K562 (cell line): ENCODE data around the gene GPR107. TPM values are rescaled to one million over a fixed set of nuclear protein-coding genes. Genes with fewer than 3 reads are reported as not detected.

Experiments
- C11orf30 ChIP-seq: fragments of 450-650 bp; IDR thresholded peaks from 2 replicates; pipeline ENCODE4 v1.6.1; 2016; ENCODE audit warnings: low read depth, mild to moderate bottlenecking
- ERF ChIP-seq: fragments of 450-650 bp; formaldehyde crosslinking; IDR thresholded peaks from 2 replicates; pipeline ENCODE4 v1.4.0; 2020; ENCODE audit warnings: mild to moderate bottlenecking, mixed read lengths
- HCFC1 ChIP-seq: IDR thresholded peaks from 2 replicates; pipeline ENCODE4 v1.6.1; 2012; ENCODE audit warnings: low read depth, low read length, improper control_type of control experiment
- HDAC1 ChIP-seq, 2 experiments: fragments of 450-650 bp; IDR thresholded peaks; 2 replicates each; pipeline ENCODE4 v1.6.1; 2016 to 2017; ENCODE audit warnings: inconsistent platforms in 1 of 2, mild to moderate bottlenecking in 1 of 2, moderate library complexity in 1 of 2
- KLF10 ChIP-seq: fragments of 250-450 bp; sonication (Bioruptor Pico); IDR thresholded peaks from 2 replicates; pipeline ENCODE4 v1.6.1; 2021; ENCODE audit warnings: matching md5 sums
- MCM2 ChIP-seq: fragments of 450-650 bp; IDR thresholded peaks from 2 replicates; pipeline ENCODE4 v1.6.1; 2017; ENCODE audit warnings: low read depth, mild to moderate bottlenecking
- MIER1 ChIP-seq: fragments of 450-650 bp; IDR thresholded peaks from 2 replicates; pipeline ENCODE4 v1.6.1; 2016; ENCODE audit warnings: antibody characterized with exemption, mild to moderate bottlenecking, low read depth
- RERE ChIP-seq: sonication (generic); formaldehyde crosslinking; IDR thresholded peaks from 2 replicates; pipeline ENCODE4 v1.8.0; 2023; ENCODE audit warnings: missing genetic modification reagents, mild to moderate bottlenecking, borderline replicate concordance
- SRSF7 ChIP-seq: fragments of 200-400 bp; formaldehyde crosslinking; optimal IDR thresholded peaks from 2 replicates; pipeline ENCODE3; 2017; ENCODE audit warnings: mild to moderate bottlenecking, low read depth, low read length
- TCF7L2 ChIP-seq: fragments of 150-350 bp; IDR thresholded peaks from 2 replicates; pipeline ENCODE4 v1.6.1; 2016; ENCODE audit warnings: low read depth, mild to moderate bottlenecking, low read length, moderate library complexity
- TEAD2 ChIP-seq: fragments of 450-650 bp; IDR thresholded peaks from 2 replicates; pipeline ENCODE4 v1.6.1; 2016; ENCODE audit warnings: missing genetic modification characterization, control low read depth, missing compliant biosample characterization
- XRCC5 ChIP-seq: fragments of 200-400 bp; formaldehyde crosslinking; IDR thresholded peaks from 2 replicates; pipeline ENCODE4 v1.6.1; 2017; ENCODE audit warnings: low read depth, mild to moderate bottlenecking, low read length
- YY1 ChIP-seq, 3 experiments: IDR thresholded peaks; 2 replicates each; pipeline ENCODE4 v1.6.1; 2011; ENCODE audit warnings: low read length in 2 of 3, mild to moderate bottlenecking in 2 of 3, moderate library complexity in 2 of 3, borderline replicate concordance in 1 of 3, control low read depth in 1 of 3, low read depth in 1 of 3; ENCODE audit not compliant: insufficient read depth in 3 of 3, insufficient replicate concordance in 2 of 3, control insufficient read depth in 1 of 3, insufficient read length in 1 of 3; ENCODE audit errors: extremely low read depth in 1 of 3
- polyA plus RNA-seq, 8 experiments: library from polyadenylated mRNA; depleted of rRNA in 4 of 8; stranded (reverse) in 5 of 8; unstranded in 3 of 8; fragments of >200 nt; fragmentation: Nextera tagmentation in 2 of 8; fragmentation: Illumina TruSeq in 1 of 8; extraction: Ambion mirVana in 2 of 8; extraction: Trizol in 1 of 8; gene quantifications; 2 replicates each; pipeline versions ENCODE4 v1.2.1 to v1.2.3, GENCODE V29; 2011 to 2014; ENCODE audit warnings: inconsistent platforms in 1 of 8, missing spikeins in 1 of 8
- total RNA-seq, 7 experiments: library from RNA; depleted of rRNA in 6 of 7; stranded (reverse); fragments of >200 nt in 6 of 7; fragmentation: Illumina TruSeq in 2 of 7; extraction: Trizol in 2 of 7; gene quantifications; 2 replicates each; pipeline versions ENCODE4 v1.2.1 to v1.2.3, GENCODE V29; 2011 to 2021; ENCODE audit warnings: low replicate concordance in 1 of 7
- TF ChIP-seq, protein P1 (sequence below): fragments of 250-450 bp; sonication (Bioruptor Pico); IDR thresholded peaks from 2 replicates; pipeline ENCODE4 v1.8.0; 2022; ENCODE audit warnings: inconsistent platforms, mild to moderate bottlenecking, moderate library complexity, borderline replicate concordance
- TF ChIP-seq, protein P2 (sequence below): fragments of 150-350 bp; IDR thresholded peaks from 2 replicates; pipeline ENCODE4 v1.6.1; 2014; ENCODE audit warnings: low read depth, mild to moderate bottlenecking, low read length, borderline replicate concordance

GPR107 gene
- total and polyA plus RNA-seq, 9 of the 15 experiments (the other 6 are each of a cell fraction or from before 2014, with no cell fraction given), result 3.2 to 34.6 (median 14.4) TPM

DNA sequence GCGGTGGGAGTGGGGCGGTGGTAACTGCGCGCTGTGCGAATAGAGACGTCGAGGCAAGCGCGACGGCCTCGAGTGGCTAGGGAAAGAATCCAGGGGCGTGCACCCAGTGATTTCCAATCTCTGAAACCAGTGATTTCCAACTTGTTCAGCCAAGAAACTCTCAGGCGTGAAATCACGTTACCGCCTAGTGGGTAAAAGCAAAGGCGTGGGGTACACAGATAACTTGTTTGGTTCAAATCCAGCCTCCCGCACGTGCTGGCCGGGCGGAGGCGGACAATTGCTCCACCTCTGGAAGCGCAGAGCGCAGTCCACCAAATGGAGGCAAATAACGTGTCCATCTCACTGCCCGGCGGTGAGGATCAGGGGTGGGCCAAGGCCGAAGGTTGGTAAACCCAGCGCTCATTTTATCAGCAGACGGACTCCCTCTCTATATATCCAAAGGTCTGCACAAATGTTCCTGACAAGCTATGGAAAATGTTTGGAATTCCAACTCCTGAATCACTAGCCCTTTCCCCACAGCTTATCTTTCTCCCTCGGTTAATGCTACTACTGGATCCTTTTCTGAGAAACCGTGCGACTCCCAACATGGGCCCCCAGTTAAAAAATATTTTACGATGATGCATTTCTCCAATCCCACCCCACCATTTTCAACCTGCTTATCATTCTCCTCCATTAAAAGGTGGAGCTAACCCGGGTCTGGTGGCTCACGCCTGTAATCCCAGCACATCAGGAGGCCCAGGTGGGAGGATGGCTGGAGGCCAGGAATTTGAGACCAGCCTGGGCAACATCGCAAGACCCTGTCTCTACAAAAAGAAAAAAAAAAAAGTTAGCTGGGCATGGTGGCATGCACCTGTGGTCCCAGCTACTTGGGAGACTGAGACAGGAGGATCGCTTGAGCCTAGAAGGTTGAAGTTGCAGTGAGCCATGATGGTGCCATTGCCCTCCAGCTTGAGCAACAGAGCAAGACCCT is 9.8 kb upstream of the GPR107 start (continued):
- peak in 1 of 3 experiments; percentile 65 for TF ChIP-seq YY1 (IDR thresholded peaks at IDR 0.05; ENCODE audit: borderline replicate concordance in 1 of 3, control insufficient read depth in 1 of 3, extremely low read depth in 1 of 3, insufficient read depth in 3 of 3, insufficient read length in 1 of 3, insufficient replicate concordance in 2 of 3, low read depth in 1 of 3, low read length in 2 of 3)
- 0 out of 2 replicates have a peak, but pooled peaks have one; percentile 0 for TF ChIP-seq XRCC5
- no peak for TF ChIP-seq ERF (CRISPR knock-in tag)
- no peak for TF ChIP-seq MIER1
- TF ChIP-seq TEAD2 (tag), result 0 out of 2 replicates have a peak, but pooled peaks have one; percentile 36
- TF ChIP-seq SRSF7, result no peak
- TF ChIP-seq C11orf30, result no peak
- TF ChIP-seq, protein P1, sequence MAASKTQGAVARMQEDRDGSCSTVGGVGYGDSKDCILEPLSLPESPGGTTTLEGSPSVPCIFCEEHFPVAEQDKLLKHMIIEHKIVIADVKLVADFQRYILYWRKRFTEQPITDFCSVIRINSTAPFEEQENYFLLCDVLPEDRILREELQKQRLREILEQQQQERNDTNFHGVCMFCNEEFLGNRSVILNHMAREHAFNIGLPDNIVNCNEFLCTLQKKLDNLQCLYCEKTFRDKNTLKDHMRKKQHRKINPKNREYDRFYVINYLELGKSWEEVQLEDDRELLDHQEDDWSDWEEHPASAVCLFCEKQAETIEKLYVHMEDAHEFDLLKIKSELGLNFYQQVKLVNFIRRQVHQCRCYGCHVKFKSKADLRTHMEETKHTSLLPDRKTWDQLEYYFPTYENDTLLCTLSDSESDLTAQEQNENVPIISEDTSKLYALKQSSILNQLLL (CRISPR knock-in tag), result no peak
- TF ChIP-seq RERE, result peak; percentile 84; the same call in 1 of the 2 replicates
- TF ChIP-seq TCF7L2, result no peak
- TF ChIP-seq HCFC1, result no peak
- no peak for TF ChIP-seq MCM2
- no peak for TF ChIP-seq KLF10 (CRISPR knock-in tag)
- peak in 1 of 2 experiments; percentile 99; a peak in 2 of 4 replicates for TF ChIP-seq HDAC1 (IDR thresholded peaks at IDR 0.05)
- TF ChIP-seq, protein P2, sequence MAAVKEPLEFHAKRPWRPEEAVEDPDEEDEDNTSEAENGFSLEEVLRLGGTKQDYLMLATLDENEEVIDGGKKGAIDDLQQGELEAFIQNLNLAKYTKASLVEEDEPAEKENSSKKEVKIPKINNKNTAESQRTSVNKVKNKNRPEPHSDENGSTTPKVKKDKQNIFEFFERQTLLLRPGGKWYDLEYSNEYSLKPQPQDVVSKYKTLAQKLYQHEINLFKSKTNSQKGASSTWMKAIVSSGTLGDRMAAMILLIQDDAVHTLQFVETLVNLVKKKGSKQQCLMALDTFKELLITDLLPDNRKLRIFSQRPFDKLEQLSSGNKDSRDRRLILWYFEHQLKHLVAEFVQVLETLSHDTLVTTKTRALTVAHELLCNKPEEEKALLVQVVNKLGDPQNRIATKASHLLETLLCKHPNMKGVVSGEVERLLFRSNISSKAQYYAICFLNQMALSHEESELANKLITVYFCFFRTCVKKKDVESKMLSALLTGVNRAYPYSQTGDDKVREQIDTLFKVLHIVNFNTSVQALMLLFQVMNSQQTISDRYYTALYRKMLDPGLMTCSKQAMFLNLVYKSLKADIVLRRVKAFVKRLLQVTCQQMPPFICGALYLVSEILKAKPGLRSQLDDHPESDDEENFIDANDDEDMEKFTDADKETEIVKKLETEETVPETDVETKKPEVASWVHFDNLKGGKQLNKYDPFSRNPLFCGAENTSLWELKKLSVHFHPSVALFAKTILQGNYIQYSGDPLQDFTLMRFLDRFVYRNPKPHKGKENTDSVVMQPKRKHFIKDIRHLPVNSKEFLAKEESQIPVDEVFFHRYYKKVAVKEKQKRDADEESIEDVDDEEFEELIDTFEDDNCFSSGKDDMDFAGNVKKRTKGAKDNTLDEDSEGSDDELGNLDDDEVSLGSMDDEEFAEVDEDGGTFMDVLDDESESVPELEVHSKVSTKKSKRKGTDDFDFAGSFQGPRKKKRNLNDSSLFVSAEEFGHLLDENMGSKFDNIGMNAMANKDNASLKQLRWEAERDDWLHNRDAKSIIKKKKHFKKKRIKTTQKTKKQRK, result no peak
